Activated CD4-positive, alpha-beta T cell treated with anti-CD3 and anti-CD28 coated beads, Interleukin-2, amount 10 ng/mL, durations not matched to agents 24 days and 14 days (primary cell): ENCODE data around the gene GYPC. TPM values are rescaled to one million over a fixed set of nuclear protein-coding genes. Genes with fewer than 3 reads are reported as not detected.
"Not testable (repeated sequence)": the region's sequence is repeated elsewhere in the genome, so short reads cannot be mapped to it uniquely, and the experiment has no call there.

Experiments used
- DNase-seq: peaks from one replicate; pipeline ENCODE4 v3.0.0; 2022
- H3K27ac Mint-ChIP-seq: one replicate; pipeline ENCODE4 v1.8.0; 2022; ENCODE audit warnings: mild to moderate bottlenecking, mixed read lengths
- H3K27me3 Mint-ChIP-seq: one replicate; pipeline ENCODE4 v1.8.0; 2022; ENCODE audit warnings: mixed read lengths
- H3K36me3 Mint-ChIP-seq: one replicate; pipeline ENCODE4 v1.8.0; 2022; ENCODE audit warnings: low read depth, mild to moderate bottlenecking, mixed read lengths
- H3K4me1 Mint-ChIP-seq: one replicate; pipeline ENCODE4 v1.8.0; 2021; ENCODE audit warnings: mixed read lengths
- H3K4me3 Mint-ChIP-seq: one replicate; pipeline ENCODE4 v1.8.0; 2022; ENCODE audit warnings: mild to moderate bottlenecking, moderate library complexity, mixed read lengths
- H3K9me3 Mint-ChIP-seq: one replicate; pipeline ENCODE4 v1.8.0; 2021; ENCODE audit warnings: mixed read lengths
- intact Hi-C: fragments of 100-400 bp; cut with micrococcal nuclease; formaldehyde crosslinking; loops from one replicate; pipeline ENCODE4 v1.15.1; 2023
- total RNA-seq: library from RNA; stranded (reverse); gene quantifications from 2 replicates; pipeline ENCODE4 v1.2.3, GENCODE V29; 2022

GYPC gene
- total RNA-seq, 1 donor from 2014 or later = 120 TPM

DNA sequence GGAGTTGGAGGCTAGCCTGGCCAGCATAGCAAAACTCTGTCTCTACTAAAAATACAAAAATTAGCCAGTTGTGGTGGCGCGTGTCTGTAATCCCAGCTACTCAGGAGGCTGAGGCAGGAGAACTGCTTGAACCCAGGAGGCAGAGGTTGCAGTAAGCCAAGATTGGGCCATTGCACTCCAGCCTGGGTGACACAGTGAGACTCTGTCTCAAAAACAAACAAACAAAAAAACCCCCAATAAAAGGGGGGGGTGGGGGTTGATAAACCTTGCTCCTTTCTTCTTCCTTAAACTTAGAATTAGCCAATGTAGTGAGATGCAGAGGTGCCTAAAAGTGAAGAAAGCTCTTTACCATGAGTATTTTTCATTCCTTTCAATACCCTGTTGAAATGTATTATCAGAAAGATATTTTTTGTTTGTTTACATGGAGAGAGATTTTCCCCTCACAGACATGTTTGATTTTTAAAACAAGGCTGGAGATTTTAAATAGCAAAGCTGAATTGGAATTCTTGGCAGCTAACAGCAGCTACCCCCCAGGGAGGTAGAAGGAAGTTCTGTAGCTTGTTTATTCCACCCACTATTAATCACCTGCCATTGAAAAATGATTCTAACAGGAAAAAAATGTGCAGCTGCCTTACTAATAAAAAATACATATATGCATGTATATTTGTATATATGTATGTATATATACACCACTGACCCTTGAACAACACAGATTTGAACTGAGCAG is 48.6 kb downstream of the GYPC start:
- H3K4me3 Mint-ChIP-seq = no peak overlapping the region
- H3K36me3 Mint-ChIP-seq = peaks cover 2% of the 10 kb centered on the region
- peaks cover 3% of the 10 kb centered on the region for H3K27me3 Mint-ChIP-seq
- H3K9me3 Mint-ChIP-seq = no peaks in the 10 kb centered on the region
- no peak overlapping the region for H3K27ac Mint-ChIP-seq
- peaks cover 8% of the 10 kb centered on the region for H3K4me1 Mint-ChIP-seq
- intact Hi-C loops = no loop called here
- DNase-seq = no peak

- Mint-ChIP-seq H3K4me1 (peaks cover 6% of the 10 kb centered on the region), H3K27me3 (peaks cover 13% of the 10 kb centered on the region), H3K36me3 (peaks cover 2% of the 10 kb centered on the region), H3K9me3 (no peaks in the 10 kb centered on the region), H3K27ac (no peak overlapping the region), H3K4me3 (no peak overlapping the region)
- intact Hi-C loops = no loop called here
- DNase-seq = no peak
Measured at GRCh38 chr2:126707191-126707590, 51.2 kb downstream of the GYPC start.

DNA sequence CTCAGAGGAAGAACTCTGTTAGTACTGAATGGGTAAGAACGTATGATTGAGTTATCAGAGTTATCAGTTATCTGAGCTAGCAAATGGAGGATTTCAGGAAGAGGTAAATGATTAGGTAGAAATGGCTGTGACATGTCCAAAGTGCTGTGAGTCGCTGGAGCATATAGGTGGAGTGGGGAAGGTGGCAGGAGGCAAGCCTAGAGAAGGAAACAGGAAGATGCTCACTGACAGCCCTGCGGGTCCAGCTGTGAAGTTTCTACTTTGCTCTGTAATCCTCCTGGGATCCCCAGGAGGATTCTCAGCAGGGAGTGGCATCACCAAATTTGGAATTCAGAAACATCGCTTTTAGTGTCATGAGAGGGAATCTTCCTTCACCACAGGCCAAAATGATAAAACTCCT is 52.0 kb downstream of the GYPC start:
- intact Hi-C loops = no loop called here
- no peak overlapping the region for H3K4me3 Mint-ChIP-seq
- peaks cover 1% of the 10 kb centered on the region for H3K4me1 Mint-ChIP-seq
- no peak overlapping the region for H3K27ac Mint-ChIP-seq
- H3K27me3 Mint-ChIP-seq = peaks cover 13% of the 10 kb centered on the region
- no peaks in the 10 kb centered on the region for H3K36me3 Mint-ChIP-seq
- no peaks in the 10 kb centered on the region for H3K9me3 Mint-ChIP-seq
- no peak for DNase-seq

DNA sequence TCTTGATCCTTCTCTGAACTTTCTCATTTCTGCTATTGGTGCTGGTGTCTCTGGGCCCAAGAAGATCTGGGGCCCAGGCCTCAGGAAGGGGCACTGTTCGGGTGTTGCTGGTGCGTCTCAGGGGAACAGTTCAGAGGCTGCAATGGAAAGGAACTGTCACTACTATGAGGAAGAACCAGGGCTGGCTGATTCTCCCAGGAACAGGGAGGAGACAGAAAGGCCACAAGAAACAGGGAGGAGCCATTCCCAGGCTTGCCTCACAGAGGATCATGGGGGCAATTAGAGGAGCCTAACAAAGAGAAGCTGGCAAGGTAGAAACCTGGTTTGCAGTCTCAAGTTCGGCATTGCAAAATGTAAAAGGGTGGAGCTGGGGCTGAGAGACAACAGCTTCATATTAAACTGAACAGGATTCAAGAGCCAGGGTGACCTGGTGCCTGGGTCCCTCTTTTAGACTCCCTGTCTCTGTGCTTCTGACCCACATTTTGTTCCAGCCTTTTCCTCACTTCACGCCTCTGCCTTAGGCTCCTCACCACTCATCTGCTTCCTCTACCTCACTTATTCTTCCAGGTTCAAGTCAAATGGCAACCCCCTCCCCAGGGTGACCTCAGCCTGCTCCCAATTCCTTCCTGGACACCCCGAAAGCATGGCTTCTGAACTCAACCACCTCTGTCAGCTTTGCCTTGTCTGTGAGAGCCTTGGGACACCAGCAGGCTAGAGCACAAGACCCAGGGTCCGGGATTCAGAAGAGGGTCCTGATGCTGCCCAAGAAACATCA is 58.4 kb downstream of the GYPC start:
- H3K27me3 Mint-ChIP-seq = peaks cover 15% of the 10 kb centered on the region
- no peaks in the 10 kb centered on the region for H3K9me3 Mint-ChIP-seq
- DNase-seq = no peak
- H3K4me1 Mint-ChIP-seq = no peaks in the 10 kb centered on the region
- intact Hi-C loops = no loop called here
- H3K4me3 Mint-ChIP-seq = no peak overlapping the region
- no peak overlapping the region for H3K27ac Mint-ChIP-seq
- H3K36me3 Mint-ChIP-seq = no peaks in the 10 kb centered on the region

GRCh38 chr2:126715111-126715510 is 59.2 kb downstream of the GYPC start:
- Mint-ChIP-seq H3K4me1 (no peaks in the 10 kb centered on the region), H3K36me3 (no peaks in the 10 kb centered on the region), H3K4me3 (no peak overlapping the region), H3K27me3 (peaks cover 13% of the 10 kb centered on the region), H3K9me3 (no peaks in the 10 kb centered on the region), H3K27ac (no peak overlapping the region)
- no peak for DNase-seq
- intact Hi-C loops = no loop called here

GRCh38 chr2:126715576-126716406 is 59.8 kb downstream of the GYPC start:
- no peak overlapping the region for H3K27ac Mint-ChIP-seq

GRCh38 chr2:126717277-126717676 is 61.3 kb downstream of the GYPC start:
- H3K4me1 Mint-ChIP-seq, DNase-seq, intact Hi-C loops, H3K4me3 Mint-ChIP-seq, H3K27me3 Mint-ChIP-seq, H3K36me3 Mint-ChIP-seq, H3K9me3 Mint-ChIP-seq, H3K27ac Mint-ChIP-seq: not testable (repeated sequence)

More at GRCh38 chr2:126715576-126716406, 59.8 kb downstream of the GYPC start:
- Mint-ChIP-seq H3K27me3 (peaks cover 12% of the 10 kb centered on the region), H3K36me3 (no peaks in the 10 kb centered on the region), H3K9me3 (no peaks in the 10 kb centered on the region), H3K4me1 (no peaks in the 10 kb centered on the region), H3K4me3 (no peak overlapping the region)
- intact Hi-C loops = no loop called here
- no peak for DNase-seq

- intact Hi-C loops = no loop called here
- H3K27me3 Mint-ChIP-seq = peaks cover 5% of the 10 kb centered on the region
- no peaks in the 10 kb centered on the region for H3K36me3 Mint-ChIP-seq
- no peak for DNase-seq
- no peaks in the 10 kb centered on the region for H3K4me1 Mint-ChIP-seq
- H3K9me3 Mint-ChIP-seq = no peaks in the 10 kb centered on the region
- H3K27ac Mint-ChIP-seq = no peak overlapping the region
- no peak overlapping the region for H3K4me3 Mint-ChIP-seq
Measured at GRCh38 chr2:126717928-126718327, 62.0 kb downstream of the GYPC start.

DNA sequence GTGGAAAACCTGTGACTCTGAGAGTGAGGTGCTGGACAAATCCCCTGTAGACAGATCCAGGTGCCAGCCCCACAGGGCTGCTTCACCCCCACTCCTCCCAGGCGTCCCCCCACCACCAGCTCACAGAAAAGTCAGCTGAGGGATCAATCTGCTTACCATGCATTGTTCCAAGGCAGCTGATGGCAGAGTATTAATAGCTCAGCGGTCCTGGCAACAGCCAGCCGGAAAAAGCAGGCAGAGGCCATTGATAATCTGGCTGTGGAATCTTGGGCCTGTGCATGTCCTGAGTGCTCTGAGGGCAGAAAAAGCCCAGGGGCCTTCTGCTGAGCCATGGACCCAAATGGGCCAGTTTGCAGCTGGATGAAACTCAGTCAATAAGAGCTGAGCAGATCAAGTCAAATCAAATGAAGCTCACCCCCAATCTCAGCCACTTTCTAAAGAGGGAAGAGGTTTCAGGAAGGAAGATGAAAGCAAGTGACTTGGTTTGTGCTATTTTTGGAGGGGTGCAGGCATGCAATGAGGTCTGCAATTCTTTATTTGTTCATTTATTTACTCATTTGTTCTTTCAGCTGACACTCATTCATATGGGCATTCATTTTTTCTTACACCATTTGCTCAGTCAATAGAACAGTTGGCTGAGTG is 63.4 kb downstream of the GYPC start:
- no peaks in the 10 kb centered on the region for H3K4me1 Mint-ChIP-seq
- H3K4me3 Mint-ChIP-seq = no peak overlapping the region
- no peaks in the 10 kb centered on the region for H3K36me3 Mint-ChIP-seq
- intact Hi-C loops = no loop called here
- H3K27me3 Mint-ChIP-seq = peaks cover 3% of the 10 kb centered on the region
- peaks cover 4% of the 10 kb centered on the region for H3K9me3 Mint-ChIP-seq
- H3K27ac Mint-ChIP-seq = no peak overlapping the region
- no peak for DNase-seq

GRCh38 chr2:126719833-126720351 is 63.9 kb downstream of the GYPC start:
- Mint-ChIP-seq H3K9me3 (peaks cover 5% of the 10 kb centered on the region), H3K27me3 (peaks cover 3% of the 10 kb centered on the region), H3K27ac (no peak overlapping the region), H3K4me1 (no peaks in the 10 kb centered on the region), H3K4me3 (no peak overlapping the region), H3K36me3 (no peaks in the 10 kb centered on the region)
- DNase-seq = no peak
- intact Hi-C loops = no loop called here

DNA sequence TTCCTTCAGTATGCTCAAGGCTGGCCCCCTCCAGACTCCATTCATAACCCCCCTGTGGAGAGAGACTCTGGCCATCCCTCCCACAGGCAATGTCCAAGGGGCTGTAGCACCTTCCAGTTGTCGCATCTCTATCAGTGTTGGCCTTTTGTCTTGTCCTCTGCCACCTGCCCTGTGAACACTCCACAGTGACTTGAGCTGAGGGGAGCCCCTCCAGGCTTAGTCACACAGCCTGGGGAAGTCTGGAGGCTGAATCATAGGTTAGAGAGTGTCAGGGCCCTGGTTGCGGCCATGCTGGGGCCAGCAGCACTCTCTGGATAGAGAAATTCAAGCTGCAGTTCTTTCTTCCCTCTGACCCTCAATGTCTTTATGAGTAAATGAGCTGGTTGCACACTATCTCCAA is 64.7 kb downstream of the GYPC start:
- Mint-ChIP-seq H3K27ac (no peak overlapping the region), H3K4me1 (no peaks in the 10 kb centered on the region), H3K9me3 (peaks cover 12% of the 10 kb centered on the region), H3K36me3 (peaks cover 3% of the 10 kb centered on the region), H3K27me3 (peaks cover 7% of the 10 kb centered on the region), H3K4me3 (no peak overlapping the region)
- no peak for DNase-seq
- intact Hi-C loops = no loop called here

DNA sequence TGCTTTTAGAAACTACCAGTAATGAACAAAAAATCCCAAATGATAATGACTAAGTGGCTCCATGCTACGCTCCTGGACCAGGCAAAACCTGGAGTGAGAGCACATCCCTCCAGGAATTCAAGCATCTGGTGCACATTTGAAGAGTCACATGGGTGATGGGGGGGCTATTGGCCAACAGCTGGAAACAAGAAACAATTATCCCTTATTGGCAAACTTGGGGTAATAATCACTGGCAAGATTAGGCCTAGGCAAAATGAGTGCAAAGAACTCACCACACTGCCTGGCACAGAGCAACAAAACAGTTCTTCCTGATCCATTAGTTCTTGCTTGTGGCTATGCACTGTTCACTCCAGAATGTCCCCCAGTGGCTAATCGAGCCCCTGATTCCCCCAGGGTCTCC is 66.1 kb downstream of the GYPC start:
- intact Hi-C loops = no loop called here
- Mint-ChIP-seq H3K9me3 (peaks cover 13% of the 10 kb centered on the region), H3K27ac (no peak overlapping the region)

DNA sequence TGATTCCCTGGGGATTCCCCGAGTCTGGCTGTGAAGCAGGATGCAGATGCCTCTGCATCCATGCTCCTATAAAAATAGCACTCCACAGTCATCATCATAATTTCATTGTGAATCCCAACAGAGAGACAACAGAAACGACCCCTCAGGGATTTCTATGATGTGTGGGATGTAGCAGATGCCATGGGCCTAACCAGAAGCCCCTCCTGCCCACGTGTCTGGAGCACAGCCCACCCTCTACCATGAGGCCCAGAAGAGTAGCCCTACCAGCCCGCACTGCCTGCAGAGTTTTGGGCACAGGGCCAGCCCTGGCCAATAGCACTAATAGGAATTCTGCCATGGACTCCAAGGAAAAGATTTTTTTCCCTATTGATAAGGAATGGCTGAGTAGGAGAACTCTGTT is 66.6 kb downstream of the GYPC start:
- Mint-ChIP-seq H3K4me3 (no peak overlapping the region), H3K27ac (no peak overlapping the region), H3K27me3 (peaks cover 14% of the 10 kb centered on the region), H3K4me1 (no peaks in the 10 kb centered on the region), H3K36me3 (peaks cover 3% of the 10 kb centered on the region), H3K9me3 (peaks cover 13% of the 10 kb centered on the region)
- intact Hi-C loops = no loop called here
- DNase-seq = no peak

More for the DNA sequence above, 66.1 kb downstream of the GYPC start:
- Mint-ChIP-seq H3K27me3 (peaks cover 14% of the 10 kb centered on the region), H3K4me1 (no peaks in the 10 kb centered on the region), H3K4me3 (no peak overlapping the region), H3K36me3 (peaks cover 3% of the 10 kb centered on the region)
- DNase-seq = no peak
